Astrocyte of the cerebellum (primary cell): ENCODE measurements around the gene PTPN18.

Source experiments
- DNase-seq: peaks from one replicate; pipeline ENCODE4 v3.0.0-alpha.2; 2011; ENCODE audit warnings: low read depth
- H3K4me3 ChIP-seq: 2 replicates; pipeline ENCODE4 v1.5.1; 2011; ENCODE audit warnings: mild to moderate bottlenecking, low read depth, low read length, moderate library complexity
- in situ Hi-C: cut with HindIII; loops from 2 replicates; pipeline ENCODE4 v1.10.0; 2017; ENCODE audit warnings: low sequenced_read_pairs
- TF ChIP-seq, protein P1 (sequence below): IDR thresholded peaks from 2 replicates; pipeline ENCODE4 v1.5.1; 2012; ENCODE audit warnings: low read length, low read depth, moderate library complexity, mild to moderate bottlenecking; ENCODE audit errors: missing control alignments

PTPN18 gene

DNA sequence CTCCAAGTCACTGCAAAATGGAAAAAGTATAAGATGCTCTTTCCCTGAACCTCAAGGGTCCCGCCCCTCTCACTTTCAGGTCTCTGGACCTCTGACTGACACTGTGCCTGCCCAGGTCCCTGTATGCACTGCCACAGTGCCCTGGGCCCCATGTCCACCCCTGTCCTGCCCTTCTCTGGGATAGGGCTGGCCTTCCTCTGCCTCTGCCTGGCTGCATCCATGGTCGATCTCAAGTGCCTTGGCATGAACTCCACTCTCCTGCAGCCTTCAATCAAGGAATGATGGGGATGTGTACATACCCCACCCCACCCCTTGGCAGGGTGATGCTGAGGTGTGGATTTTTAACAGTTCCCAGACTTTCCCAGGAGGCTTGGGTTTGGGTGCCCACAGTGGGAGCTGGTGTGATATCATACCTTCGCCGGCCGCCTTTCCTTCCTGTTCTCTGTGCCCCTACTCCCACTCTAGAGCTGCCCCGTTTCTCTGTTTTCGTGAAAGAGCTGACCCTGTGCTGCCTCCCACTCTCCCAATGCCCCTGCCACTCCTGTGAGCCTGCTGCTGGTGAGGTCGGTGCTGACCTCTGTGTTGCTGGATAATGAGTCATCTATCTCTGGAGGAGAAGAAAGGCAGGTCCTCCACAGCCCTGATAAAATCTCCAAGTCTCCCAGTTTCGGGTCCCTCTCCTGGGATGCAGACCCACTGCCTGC lies 18.9 kb downstream of the PTPN18 start:
- in situ Hi-C loops = no loop called here
- DNase-seq = no peak
- no peak overlapping the region for H3K4me3 ChIP-seq

DNA sequence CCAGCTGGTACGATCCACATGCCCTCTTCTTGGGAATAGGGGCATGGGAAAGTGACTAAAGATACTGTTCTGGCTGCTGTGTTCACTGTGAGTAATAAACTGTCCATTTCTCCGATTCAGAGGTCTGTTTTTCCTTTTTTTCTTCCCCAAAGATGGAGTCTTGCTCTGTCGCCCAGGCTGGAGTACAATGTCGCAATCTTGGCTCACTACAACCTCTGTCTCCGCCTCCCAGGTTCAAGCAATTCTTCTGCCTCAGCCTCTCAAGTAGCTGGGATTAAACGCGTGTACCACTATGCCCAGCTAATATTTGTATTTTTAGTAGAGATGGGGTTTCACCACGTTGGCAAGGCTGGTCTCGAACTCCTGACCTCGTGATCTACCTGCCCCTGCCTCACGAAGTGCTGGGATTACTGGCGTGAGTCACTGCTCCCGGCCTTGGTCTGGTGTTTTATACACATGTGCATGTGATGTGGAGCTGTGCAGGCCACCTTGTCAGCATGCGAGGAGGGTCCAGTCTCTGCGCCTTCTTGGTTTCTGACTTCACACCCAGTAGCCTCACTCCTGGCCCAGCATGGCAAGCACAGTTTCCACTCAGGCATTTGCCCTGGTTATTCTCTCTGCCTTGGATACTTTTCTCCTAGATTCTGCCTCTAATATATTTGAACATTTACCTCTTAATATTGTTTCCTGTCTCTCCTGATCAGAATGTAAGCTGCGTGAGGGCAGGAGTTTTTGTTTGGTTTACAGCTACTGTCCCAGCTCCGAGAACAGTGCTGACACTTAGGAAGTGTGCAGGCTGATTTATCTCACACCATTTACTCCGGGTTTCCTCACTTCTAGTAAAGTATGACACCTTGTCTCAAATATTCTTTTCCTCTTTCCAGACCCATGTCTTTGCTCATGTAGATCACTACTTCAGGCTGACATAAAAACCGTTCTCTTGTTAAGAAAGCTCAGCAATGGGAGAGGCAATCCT lies 19.7 kb downstream of the PTPN18 start:
- DNase-seq = no peak
- in situ Hi-C loops = no loop called here
- TF ChIP-seq, protein P1, sequence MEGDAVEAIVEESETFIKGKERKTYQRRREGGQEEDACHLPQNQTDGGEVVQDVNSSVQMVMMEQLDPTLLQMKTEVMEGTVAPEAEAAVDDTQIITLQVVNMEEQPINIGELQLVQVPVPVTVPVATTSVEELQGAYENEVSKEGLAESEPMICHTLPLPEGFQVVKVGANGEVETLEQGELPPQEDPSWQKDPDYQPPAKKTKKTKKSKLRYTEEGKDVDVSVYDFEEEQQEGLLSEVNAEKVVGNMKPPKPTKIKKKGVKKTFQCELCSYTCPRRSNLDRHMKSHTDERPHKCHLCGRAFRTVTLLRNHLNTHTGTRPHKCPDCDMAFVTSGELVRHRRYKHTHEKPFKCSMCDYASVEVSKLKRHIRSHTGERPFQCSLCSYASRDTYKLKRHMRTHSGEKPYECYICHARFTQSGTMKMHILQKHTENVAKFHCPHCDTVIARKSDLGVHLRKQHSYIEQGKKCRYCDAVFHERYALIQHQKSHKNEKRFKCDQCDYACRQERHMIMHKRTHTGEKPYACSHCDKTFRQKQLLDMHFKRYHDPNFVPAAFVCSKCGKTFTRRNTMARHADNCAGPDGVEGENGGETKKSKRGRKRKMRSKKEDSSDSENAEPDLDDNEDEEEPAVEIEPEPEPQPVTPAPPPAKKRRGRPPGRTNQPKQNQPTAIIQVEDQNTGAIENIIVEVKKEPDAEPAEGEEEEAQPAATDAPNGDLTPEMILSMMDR = no peak
- no peak overlapping the region for H3K4me3 ChIP-seq

More for the DNA sequence above, 18.9 kb downstream of the PTPN18 start:
- TF ChIP-seq, protein P1 = no peak

DNA sequence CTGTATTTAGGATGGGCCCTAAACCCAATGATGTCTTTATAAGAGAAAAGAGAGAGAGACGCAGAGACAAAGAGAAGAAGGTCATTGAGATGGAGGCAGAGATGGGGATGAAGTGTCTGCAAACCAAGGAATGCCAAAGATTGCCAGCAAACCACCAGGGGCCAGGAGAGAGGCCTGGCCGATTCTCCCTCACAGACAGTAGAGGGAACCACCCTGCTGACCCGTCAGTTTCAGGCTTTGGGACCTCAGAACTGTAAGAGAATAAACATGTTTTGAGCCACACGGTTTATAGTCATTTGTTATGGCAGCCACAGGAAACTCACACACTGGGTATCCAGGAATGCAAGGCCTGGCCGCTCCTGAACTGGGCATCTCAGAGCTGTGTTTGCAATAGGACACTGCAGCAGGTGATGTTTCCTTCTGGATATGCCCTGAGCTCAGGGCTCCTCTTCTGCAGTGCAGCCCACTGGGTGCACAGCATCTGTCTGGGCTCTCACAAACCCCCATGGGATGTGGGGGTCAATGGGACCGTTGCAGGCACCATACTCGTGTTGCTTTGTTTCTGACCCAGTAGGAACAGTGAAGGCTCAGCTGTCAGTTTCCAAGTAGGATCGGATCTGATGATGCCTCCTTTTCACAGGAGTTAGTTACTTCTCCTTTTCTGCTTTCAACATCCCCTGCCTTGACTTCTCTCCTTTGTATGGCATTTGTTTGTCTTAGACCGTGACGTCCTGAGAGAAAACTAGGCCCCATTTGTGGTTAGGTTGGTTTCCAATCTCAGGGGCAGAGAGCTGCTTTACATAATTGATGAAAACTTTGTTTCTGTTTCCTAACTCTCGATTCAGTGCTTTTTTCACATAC lies 20.8 kb downstream of the PTPN18 start:
- in situ Hi-C loops = no loop called here
- TF ChIP-seq, protein P1 = no peak
- no peak overlapping the region for H3K4me3 ChIP-seq
- DNase-seq = no peak

DNA sequence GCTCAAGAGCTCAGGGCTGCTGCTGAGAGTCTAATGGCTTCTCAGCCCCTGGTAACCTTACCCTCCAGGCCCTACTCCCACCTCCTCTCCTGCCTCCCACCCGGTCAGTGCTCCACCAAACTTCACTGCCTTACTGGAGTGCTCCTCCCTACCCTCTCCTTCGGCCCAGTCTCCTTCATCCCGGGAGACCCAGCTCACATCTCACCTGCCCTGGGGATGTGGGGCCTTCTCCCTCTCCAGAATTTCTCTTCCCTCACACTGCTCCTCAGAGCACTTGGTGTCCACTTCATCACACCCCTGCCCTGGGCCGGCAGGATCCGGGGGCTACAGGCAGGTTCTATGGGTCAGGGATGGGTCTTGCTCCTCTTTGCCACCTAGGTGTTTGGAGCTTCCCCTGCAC lies 21.6 kb downstream of the PTPN18 start:
- in situ Hi-C loops = no loop called here
- no peak overlapping the region for H3K4me3 ChIP-seq
- no peak for DNase-seq
- TF ChIP-seq, protein P1 = no peak

DNA sequence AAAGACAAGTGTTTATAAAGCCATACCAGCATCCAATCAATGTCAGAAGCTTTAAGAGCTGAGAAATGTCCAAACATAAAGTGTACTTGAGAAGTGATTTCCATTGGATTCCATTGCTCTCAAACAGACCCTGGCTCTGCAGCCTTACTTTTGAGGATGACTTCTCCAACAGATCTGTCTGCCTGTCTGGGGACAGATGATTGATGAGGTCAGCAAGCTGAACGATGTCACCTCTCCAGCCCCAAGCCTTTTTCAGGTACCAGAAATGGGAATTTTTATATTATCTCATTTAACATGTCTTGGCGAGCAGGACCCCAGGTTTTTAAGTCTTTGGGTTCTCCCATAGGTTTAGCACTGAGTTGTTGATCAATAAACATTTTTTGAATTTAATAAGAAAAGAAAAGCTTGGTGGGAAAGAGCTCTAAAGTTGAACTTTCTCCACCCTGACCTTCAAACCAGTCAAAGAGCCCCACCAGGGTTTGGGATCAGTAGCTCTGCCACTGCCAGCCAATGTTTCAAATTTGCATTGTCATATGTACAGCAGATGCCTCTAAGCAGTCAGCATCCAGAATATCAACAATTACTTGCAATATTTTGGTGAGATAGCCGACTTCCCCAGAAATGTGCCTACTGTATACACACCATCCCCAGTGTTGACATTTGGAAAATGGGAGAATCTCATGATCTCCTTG lies 22.5 kb downstream of the PTPN18 start:
- no peak for DNase-seq
- TF ChIP-seq, protein P1 = no peak
- in situ Hi-C loops = no loop called here
- no peak overlapping the region for H3K4me3 ChIP-seq
